GM19240 (cell line): ENCODE data around the gene APH1B.
"Not testable (repeated sequence)": the region's sequence is repeated elsewhere in the genome, so short reads cannot be mapped to it uniquely, and the experiment has no call there.

ENCODE experiments used
- DNase-seq: peaks from one replicate; pipeline ENCODE4 v3.0.0; 2011; ENCODE audit warnings: low spot score; ENCODE audit not compliant: insufficient read length

Gene APH1B

DNA sequence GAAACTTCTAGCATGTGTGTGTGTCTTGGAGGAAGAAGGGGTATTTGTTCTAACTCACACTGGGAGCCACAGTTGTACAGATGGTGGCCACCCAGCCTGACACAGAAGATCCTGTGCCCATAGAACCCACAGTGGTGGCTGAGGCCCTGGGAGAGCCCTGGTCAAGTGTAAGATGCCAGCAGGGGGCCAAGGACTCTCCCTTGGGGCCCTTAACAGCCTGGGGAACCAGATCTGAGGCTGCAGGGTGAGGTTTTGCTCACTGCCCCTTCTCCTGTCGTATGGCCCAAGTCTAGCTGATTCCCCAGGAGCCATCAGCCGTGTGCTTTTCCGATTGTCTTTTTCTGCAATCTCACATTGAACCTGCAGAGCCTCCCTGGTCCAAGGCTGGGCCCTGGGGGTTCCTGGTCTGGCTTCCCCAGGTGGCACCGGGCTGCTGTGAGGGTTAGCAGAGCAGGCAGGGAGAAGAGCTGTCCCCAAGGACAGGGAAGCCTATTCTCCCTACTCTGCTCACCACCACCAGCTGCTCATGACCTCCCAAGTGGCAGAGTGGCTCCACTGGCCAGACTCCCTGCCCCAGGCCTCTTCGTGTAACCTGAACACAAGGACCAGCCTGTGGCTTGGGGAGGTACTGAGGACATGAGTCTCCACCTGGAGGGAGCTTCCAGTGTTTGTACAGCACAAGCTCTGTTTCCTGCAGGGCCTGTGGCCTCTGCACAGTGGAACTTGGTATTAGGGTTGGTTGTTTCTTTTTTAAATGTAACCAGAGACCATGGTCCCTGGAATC, 52.4 kb downstream of the APH1B start:
- DNase-seq, result no peak

- DNase-seq, result no peak
Observed at GRCh38 chr15:63330926-63331325, 53.5 kb downstream of the APH1B start.

- no peak for DNase-seq
Observed at GRCh38 chr15:63331456-63331855, 54.1 kb downstream of the APH1B start.

GRCh38 chr15:63332367-63333124, 55.1 kb downstream of the APH1B start:
- DNase-seq, result no peak

DNA sequence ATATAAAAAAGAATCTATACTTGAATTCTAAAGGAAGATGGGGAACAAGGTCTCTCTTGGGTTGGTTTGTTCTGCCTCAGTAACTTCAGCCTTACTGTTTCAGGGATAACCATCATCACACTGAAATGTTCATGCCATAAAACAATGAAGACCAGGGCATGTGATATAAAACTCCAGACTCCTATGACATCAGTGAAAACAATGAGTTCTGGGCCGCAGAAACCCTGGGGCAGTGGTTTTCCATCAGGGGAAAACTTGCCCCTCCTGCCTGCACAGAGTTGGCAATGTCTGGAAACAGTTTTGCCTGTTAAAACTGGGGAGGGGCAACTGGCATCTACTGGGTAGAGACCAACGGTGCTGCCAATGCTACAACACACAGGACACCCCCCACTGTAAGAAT, 57.4 kb downstream of the APH1B start:
- DNase-seq, result no peak

DNA sequence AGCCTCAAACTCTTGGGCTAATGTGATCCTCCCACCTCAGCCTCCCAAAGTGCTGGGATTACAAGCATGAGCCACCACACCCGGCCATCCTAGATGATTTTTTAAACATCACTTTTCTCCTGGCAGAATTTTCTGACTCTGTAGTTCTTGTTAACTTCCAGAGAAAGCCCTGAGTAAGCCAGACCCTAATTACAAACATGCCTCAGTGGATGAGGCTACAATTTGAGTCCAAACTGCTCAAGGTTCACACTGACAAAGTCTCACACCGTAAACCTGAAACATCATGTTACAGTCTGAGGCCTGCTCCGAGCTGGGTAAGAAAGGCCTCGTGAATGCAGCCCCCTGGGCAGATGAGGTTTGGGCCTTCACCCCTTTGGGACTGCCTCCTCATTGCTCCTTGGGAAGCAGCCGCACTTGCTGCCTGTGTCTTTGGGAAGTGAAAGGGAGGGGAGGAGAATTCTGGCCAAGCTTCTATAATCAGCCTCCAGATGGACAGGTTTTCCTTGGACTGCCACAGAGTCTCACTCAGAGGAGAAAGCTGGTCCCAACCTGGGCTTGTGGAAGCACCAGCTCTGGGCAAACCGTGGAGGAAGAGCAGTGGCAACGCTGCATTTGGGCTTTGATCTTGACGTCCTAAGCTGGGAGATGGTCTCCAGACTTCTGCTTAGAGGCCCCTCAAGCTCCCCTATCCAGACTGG, 58.3 kb downstream of the APH1B start:
- no peak for DNase-seq

- DNase-seq, result no peak
Observed at GRCh38 chr15:63337046-63337445, 59.6 kb downstream of the APH1B start.

DNA sequence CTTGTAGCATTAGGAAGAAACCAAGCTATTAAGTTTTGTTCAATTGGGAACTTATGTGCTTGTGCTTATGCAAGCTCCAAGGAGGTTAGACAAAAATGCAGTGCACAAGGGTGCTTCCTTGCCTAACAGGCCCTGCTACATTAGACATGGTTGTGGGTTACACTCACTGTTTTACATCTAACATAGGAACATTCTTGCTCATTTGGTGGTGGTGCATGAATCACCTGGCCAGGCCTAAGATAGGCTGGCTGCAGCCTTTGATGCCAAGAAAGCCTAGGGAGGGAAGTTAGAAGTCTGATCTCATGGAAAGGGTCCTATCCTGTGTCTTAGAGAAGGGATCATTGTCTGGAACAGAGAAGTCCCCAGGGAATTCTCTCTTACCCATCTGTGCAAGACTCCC, 60.8 kb downstream of the APH1B start:
- DNase-seq, result no peak

DNA sequence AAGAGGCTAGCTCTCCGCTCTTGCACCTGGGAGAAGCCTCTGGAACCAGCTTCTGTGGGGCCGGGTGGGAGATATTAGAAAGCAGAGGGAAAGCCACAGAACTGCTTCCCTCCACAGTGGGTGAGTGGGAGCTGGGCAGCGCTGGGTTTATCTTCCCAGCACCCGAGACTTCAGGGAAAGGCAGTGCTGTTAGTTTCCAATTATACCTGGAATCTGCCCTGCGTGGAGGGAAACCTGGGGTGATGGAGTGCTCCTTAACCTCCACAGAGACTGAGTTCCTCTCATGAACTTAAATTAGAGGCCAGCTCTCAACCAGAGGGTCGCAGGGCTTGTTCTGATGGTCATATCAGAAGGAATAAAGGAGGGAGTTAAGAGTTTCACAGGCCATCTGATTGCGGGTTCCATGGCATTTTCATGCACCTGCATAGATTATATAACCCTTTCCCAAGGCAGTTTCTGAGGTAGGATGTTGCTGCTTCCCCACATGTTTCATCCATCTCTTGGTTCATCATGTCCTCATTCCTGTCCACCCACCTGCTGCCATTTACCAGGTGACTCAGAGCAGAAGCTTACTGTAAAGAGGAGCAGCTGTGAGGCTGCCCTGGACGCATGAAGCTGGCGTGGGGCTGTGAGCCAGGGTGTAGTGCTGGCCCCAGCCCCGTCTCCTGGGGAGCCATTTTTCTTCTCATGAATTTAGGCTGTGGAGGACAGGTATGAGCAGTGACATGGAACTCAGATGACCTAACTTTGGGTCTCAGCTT, 61.8 kb downstream of the APH1B start:
- DNase-seq, result no peak

DNA sequence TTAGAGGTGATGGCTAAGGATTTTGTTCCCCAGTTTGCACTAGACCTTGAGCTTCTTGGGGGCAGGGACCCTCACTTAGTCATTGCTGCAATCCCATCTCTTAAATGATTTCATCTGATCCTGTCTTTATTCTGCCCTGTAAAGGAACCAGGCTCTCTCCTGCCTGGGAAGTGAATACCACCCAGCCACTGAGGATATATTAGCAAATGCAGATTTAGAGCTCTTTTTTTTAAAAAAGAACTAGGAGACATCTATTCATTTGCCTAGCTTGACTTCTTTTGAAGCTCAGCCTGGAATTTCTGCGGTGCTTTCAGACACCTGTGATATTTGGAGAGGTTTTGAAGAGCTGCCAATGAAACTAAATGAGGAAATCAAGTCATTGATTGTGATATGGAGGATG, 62.4 kb downstream of the APH1B start:
- DNase-seq, result no peak

GRCh38 chr15:63340353-63340752, 62.9 kb downstream of the APH1B start:
- DNase-seq, result no peak

- DNase-seq, result no peak
Observed at GRCh38 chr15:63340878-63341277, 63.5 kb downstream of the APH1B start.

GRCh38 chr15:63341898-63342297, 64.5 kb downstream of the APH1B start:
- DNase-seq, result no peak

- DNase-seq, result not testable (repeated sequence)
Observed at GRCh38 chr15:63342996-63343562, 65.7 kb downstream of the APH1B start.

DNA sequence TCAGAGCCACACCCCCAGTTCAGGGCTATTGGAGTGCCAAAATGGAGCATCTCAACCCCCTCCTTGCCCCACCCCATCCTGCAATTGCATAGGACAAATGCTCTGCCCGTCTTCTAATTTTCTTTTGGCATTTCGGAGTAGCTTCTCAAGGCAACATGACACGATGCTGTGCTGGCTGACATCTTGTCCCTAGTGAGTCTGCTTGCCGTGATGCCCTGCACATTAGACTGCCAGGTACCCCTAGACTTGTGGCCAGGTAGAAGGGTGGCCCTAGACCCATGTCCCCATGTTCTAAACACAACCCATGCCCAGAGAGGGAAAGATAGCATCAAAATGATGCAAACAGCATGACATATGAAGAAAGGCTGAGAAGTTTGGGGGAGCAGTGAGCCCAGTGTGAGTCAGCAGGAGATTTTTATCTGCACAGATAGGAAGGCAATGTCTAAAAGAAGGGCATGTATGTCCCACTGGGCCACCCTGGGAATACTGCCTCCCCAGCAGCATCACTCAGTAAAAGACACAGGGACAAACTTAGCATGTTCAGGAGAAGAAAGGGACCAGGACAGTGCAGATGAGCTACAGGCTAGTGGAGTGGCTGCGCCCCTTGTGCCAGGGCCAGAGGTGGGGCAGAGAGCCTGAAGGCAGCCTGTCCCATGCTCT, 67.5 kb downstream of the APH1B start:
- no peak for DNase-seq

DNA sequence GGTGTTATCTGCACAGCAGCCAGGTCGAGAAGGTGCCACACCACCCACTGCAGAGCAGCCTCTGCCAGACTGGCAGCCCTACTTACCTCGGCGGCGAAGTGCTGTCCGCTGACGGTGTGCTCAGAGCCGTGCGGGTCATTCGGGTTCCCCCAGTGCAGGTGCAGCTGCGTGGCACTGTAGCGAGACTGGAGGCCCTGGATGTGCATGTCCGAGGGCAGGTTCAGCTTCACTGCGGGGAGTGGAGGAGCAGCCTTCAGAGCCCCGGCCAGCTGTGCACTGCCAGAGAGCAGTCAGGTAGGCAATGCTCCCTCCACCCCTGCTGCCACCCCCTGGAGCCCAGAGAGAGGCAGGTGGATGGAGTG, 68.0 kb downstream of the APH1B start:
- no peak for DNase-seq

GRCh38 chr15:63347074-63347857, 69.9 kb downstream of the APH1B start:
- DNase-seq, result no peak

- no peak for DNase-seq
Observed at GRCh38 chr15:63348392-63348791, 71.0 kb downstream of the APH1B start.

DNA sequence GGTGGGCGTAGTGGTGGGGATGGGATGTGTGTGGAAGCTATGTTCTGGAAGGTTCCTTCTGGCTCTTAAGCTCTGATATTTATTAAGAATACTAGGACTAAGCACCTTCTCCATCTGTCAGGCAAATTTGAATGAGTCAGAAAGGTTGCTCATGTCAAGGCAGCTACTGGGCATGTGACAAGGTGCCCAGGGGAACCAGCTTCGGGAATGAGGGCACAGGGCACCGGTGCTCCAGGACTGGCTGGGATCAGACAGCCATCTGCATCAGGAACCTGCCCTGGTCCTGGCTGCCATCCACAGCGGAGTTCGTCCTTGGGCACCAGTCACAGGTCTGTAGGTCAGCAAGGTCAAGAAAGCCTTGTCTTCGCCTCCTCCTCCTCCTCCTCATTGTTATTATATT, 71.8 kb downstream of the APH1B start:
- DNase-seq, result no peak

- DNase-seq, result no peak
Observed at GRCh38 chr15:63349621-63350020, 72.2 kb downstream of the APH1B start.
